Omental fat pad (tissue), 4 donors: ENCODE measurements around the gene CUL2. TPM values are rescaled to one million over a fixed set of nuclear protein-coding genes. Genes with fewer than 3 reads are reported as not detected.
"Not testable (repeated sequence)": the region's sequence is repeated elsewhere in the genome, so short reads cannot be mapped to it uniquely, and the experiment has no call there.

Source experiments
- ATAC-seq: fragments of 150-250 bp; one replicate; pipeline ENCODE4 v1.9.1; 2016; ENCODE audit warnings: mild to moderate bottlenecking, moderate library complexity; ENCODE audit not compliant: low FRiP score
- DNase-seq: peaks from one replicate; pipeline ENCODE4 v3.0.0-alpha.2; 2019; ENCODE audit warnings: low spot score
- CTCF ChIP-seq, 3 donors: fragments of 450-650 bp; IDR thresholded peaks; one replicate each; pipeline ENCODE4 v1.5.1; 2016 to 2017; ENCODE audit warnings: antibody characterized with exemption in 3 of 3, mild to moderate bottlenecking in 3 of 3, moderate library complexity in 2 of 3
- total RNA-seq, 4 donors: library from RNA; depleted of rRNA; stranded (reverse); fragments of >200 nt; gene quantifications; one replicate each; pipeline ENCODE4 v1.1.0, GENCODE V29; 2016

Gene CUL2
- total RNA-seq, 4 donors from 2014 or later: 16.5 to 20.2 (median 17.7) TPM

DNA sequence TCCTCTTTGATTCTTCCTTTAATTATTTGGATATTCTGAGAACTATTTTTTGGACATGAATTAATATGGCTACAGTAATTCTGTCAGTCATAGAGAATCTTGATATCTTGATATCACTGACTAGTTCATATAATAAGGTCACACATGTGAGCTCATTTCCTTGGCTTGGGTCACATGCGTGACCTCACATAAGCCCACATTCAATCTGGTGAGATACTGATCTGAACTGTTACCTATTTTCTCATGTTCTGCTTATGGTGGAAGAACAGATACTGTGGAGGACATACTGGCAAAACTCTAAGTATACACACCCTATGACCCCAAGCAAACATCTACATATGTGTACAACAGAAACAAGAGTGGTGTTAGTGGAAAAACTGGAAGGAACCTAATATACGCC, 44.1 kb downstream of the CUL2 start:
- DNase-seq (no peak), ATAC-seq (no peak)
- no peak for TF ChIP-seq CTCF (IDR thresholded peaks at IDR 0.05)

GRCh38 chr10:35045275-35045674, 44.9 kb downstream of the CUL2 start:
- DNase-seq: not testable (repeated sequence)

DNA sequence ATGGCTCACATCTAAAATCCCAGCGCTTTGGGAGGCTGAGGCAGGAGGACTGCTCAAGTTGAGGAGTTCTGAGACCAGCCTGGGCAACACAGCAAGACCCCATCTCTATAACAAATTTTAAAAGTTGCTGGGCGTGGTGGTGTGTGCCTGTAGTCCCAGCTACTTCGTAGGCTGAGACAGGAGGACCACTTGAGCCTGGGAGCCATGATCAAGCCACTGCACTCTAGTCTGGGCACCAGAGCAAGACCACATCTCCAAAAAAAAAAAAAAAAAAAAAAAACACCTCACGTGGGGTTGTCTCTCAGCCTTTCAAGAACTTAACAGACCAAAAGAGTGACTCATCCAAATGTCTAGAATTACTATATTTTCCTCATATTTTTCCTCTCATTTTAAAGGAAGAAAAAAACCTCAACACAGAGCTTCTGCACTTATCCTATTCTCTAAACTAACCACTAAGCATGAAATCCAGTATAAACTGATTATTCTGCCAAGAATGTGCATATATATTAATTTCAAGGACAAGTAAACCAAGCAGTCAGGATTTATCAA, 46.3 kb downstream of the CUL2 start:
- DNase-seq (no peak), ATAC-seq (no peak)
- no peak for TF ChIP-seq CTCF (IDR thresholded peaks at IDR 0.05)

More at GRCh38 chr10:35045275-35045674, 44.9 kb downstream of the CUL2 start:
- not testable (repeated sequence) for ATAC-seq

- ATAC-seq (no peak), DNase-seq (no peak)
- TF ChIP-seq CTCF (IDR thresholded peaks at IDR 0.05): no peak
Observed at GRCh38 chr10:35042783-35043182, 47.4 kb downstream of the CUL2 start.

DNA sequence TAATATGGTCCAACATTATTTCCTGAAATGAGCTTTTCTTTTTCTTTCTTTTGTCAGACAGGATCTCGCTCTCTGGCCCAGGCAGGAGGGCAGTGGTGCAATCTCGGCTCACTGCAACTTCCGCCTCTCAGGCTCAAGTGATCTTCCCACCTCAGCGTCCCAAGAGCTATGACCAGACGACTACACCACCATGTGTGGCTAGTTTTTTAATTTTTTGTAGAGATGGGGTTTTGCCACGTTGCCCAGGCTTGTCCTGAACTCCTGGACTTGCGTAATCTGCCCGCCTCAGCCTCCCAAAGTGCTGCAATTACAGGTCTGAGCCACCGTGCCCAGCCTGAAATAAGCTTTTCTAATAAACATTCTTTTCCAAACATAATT, 48.6 kb downstream of the CUL2 start:
- DNase-seq (no peak), ATAC-seq (no peak)
- no peak for TF ChIP-seq CTCF (IDR thresholded peaks at IDR 0.05)

DNA sequence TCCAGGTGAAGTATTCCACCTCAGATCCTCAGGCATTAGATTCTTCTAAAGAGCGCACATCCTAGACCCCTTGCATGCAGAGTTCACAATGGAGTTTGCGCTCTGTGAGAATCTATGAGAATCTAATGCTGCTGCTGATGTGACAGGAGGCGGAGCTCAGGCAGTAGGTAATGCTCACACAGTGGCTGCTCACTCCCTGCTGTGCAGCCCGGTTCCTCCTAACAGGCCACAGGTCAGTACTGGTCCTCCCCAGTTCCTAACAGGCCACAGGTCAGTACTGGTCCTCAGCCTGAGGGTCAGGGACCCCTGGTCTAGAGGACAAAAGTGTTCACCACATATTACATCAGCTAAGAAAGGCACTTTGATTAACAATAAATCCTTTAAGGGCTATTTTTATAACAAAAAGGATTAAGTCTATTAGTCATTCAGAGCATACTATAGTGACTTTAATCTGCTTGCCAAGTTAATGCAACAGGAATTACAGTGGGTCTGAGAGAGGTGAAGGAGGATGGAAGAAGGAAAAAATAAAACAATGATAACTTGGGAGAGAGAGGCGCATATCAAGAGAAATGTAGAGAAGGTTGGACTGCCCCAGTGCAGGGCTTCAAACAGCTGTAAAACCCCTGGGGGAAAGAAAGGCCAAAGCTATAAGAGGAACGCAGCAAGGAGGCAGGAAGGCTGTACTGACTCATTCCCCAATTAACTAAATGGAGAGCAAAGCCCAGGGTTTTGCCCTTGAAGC, 49.2 kb downstream of the CUL2 start:
- no peak for TF ChIP-seq CTCF (IDR thresholded peaks at IDR 0.05)
- DNase-seq (no peak), ATAC-seq (no peak)

DNA sequence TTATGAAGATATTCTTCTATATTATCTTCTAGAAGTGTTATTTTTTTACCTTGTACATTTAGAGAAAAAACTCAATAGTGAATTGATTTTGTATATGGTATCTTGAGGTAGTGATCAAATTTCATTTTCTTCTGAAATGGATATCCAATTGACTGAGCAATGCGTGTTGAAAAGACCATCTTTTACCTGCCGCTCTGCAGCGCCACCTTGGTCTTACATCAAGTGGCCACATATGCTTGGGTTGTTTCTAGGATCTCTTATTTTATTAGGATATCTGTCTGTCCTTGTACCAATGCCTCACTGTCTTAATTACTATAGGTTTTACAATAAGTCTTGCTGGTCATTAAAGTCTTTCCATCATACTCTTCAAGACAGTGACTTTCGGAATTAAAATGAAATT, 53.0 kb downstream of the CUL2 start:
- ATAC-seq (no peak), DNase-seq (no peak)
- no peak for TF ChIP-seq CTCF (IDR thresholded peaks at IDR 0.05)
